Prostate gland (tissue), 2 donors: ENCODE measurements around the gene SIGLECL1. TPM values are rescaled to one million over a fixed set of nuclear protein-coding genes. Genes with fewer than 3 reads are reported as not detected.

Source experiments
- DNase-seq: peaks from one replicate; pipeline ENCODE4 v3.0.0-alpha.2; 2019; ENCODE audit warnings: low spot score
- H3K27ac ChIP-seq, 2 donors: fragments of 200-600 bp; sonication (generic); 2 replicates each; pipeline ENCODE4 v1.5.1; 2017 to 2019
- H3K27me3 ChIP-seq: fragments of 200-600 bp; sonication (generic); replicated peaks from 2 replicates; pipeline ENCODE4 v1.5.1; 2019; ENCODE audit not compliant: insufficient read depth
- H3K36me3 ChIP-seq, 2 donors: fragments of 200-600 bp; sonication (generic); 1 replicate in 1 of 2; 2 replicates in 1 of 2; pipeline versions ENCODE4 v1.5.1 to v1.8.1; 2017 to 2019
- H3K4me1 ChIP-seq: fragments of 200-600 bp; sonication (generic); replicated peaks from 2 replicates; pipeline ENCODE4 v1.5.1; 2019
- H3K4me3 ChIP-seq, 2 donors: fragments of 200-600 bp; sonication (generic); 2 replicates each; pipeline ENCODE4 v1.5.1; 2017 to 2019
- H3K9me3 ChIP-seq: fragments of 200-600 bp; sonication (generic); 2 replicates; pipeline ENCODE4 v1.5.1; 2017
- CTCF ChIP-seq, 4 experiments: fragments of 200-600 bp in 2 of 4; fragments of 450-650 bp in 2 of 4; sonication (generic) in 2 of 4; IDR thresholded peaks; 1 replicate in 3 of 4; 2 replicates in 1 of 4; pipeline ENCODE4 v1.5.1; 2016 to 2019; ENCODE audit warnings: antibody characterized with exemption in 4 of 4, mild to moderate bottlenecking in 2 of 4, moderate library complexity in 2 of 4
- POLR2A ChIP-seq: fragments of 450-650 bp; IDR thresholded peaks from one replicate; pipeline ENCODE4 v1.6.1; 2016; ENCODE audit warnings: antibody characterized with exemption, mild to moderate bottlenecking
- POLR2AphosphoS5 ChIP-seq: sonication (generic); formaldehyde crosslinking; IDR thresholded peaks from one replicate; pipeline ENCODE4 v1.6.1; 2017; ENCODE audit warnings: antibody characterized with exemption
- WGBS: methylation state at CpG from one replicate; pipeline ENCODE4 v1.1.5; 2018; 5-methylcytosine and 5-hydroxymethylcytosine counted together
- intact Hi-C: fragments of 100-400 bp; cut with DNase I; formaldehyde crosslinking; loops from one replicate; pipeline ENCODE4 v1.14.2; 2022
- total RNA-seq, 2 donors: library from RNA; depleted of rRNA; stranded (reverse); fragments of >200 nt; gene quantifications; one replicate each; pipeline ENCODE4 v1.1.0, GENCODE V29; 2016

Gene SIGLECL1
- total RNA-seq, 2 donors from 2014 or later, result 1.6 TPM; not detected in 1

GRCh38 chr19:51251468-51251820 lies 564 bp downstream of the SIGLECL1 start:
- intact Hi-C loops, result no loop called here
- H3K27ac ChIP-seq, result no peak overlapping the region
- no peaks in the 10 kb centered on the region for H3K36me3 ChIP-seq
- WGBS, result 87% methylated on average over 9 of the region's 9 CpGs
- no peaks in the 10 kb centered on the region for H3K27me3 ChIP-seq
- no peaks in the 10 kb centered on the region for H3K4me1 ChIP-seq
- H3K4me3 ChIP-seq, result no peak overlapping the region
- TF ChIP-seq POLR2AphosphoS5 (no peak), POLR2A (no peak), CTCF (IDR thresholded peaks at IDR 0.05) (no peak)
- no peaks in the 10 kb centered on the region for H3K9me3 ChIP-seq
- DNase-seq, result no peak

- no peaks in the 10 kb centered on the region for H3K4me1 ChIP-seq
- TF ChIP-seq POLR2A, result no peak
- H3K4me3 ChIP-seq, result no peak overlapping the region
- intact Hi-C loops, result no loop called here
- 58% methylated on average over 9 of the region's 9 CpGs for WGBS
- DNase-seq, result no peak
- no peaks in the 10 kb centered on the region for H3K27me3 ChIP-seq
- H3K36me3 ChIP-seq, result no peaks in the 10 kb centered on the region
- H3K9me3 ChIP-seq, result no peaks in the 10 kb centered on the region
- no peak overlapping the region for H3K27ac ChIP-seq
Observed at GRCh38 chr19:51252306-51253079, 1.6 kb downstream of the SIGLECL1 start.

GRCh38 chr19:51253088-51253806 lies 2.4 kb downstream of the SIGLECL1 start:
- Histone ChIP-seq H3K27me3 (no peaks in the 10 kb centered on the region), H3K4me1 (no peaks in the 10 kb centered on the region), H3K36me3 (no peaks in the 10 kb centered on the region), H3K9me3 (no peaks in the 10 kb centered on the region), H3K4me3 (no peak overlapping the region), H3K27ac (no peak overlapping the region)
- DNase-seq, result no peak
- intact Hi-C loops, result no loop called here
- WGBS, result 85% methylated on average over 1 of the region's 1 CpG
- no peak for TF ChIP-seq POLR2A
- no peak for TF ChIP-seq CTCF (IDR thresholded peaks at IDR 0.05)
- TF ChIP-seq POLR2AphosphoS5, result no peak

GRCh38 chr19:51256155-51256625 lies 5.3 kb downstream of the SIGLECL1 start:
- Histone ChIP-seq H3K9me3 (no peaks in the 10 kb centered on the region), H3K4me3 (no peak overlapping the region), H3K27me3 (no peaks in the 10 kb centered on the region), H3K27ac (no peak overlapping the region), H3K4me1 (no peaks in the 10 kb centered on the region), H3K36me3 (no peaks in the 10 kb centered on the region)
- intact Hi-C loops, result no loop called here
- DNase-seq, result no peak
- WGBS, result 43% methylated on average over 2 of the region's 2 CpGs
- no peak for TF ChIP-seq POLR2A
- no peak for TF ChIP-seq POLR2AphosphoS5
- no peak for TF ChIP-seq CTCF (IDR thresholded peaks at IDR 0.05)

GRCh38 chr19:51257471-51257870 lies 6.6 kb downstream of the SIGLECL1 start:
- no peaks in the 10 kb centered on the region for H3K27me3 ChIP-seq
- H3K27ac ChIP-seq, result no peak overlapping the region
- TF ChIP-seq CTCF (IDR thresholded peaks at IDR 0.05) (no peak), POLR2A (no peak), POLR2AphosphoS5 (no peak)
- intact Hi-C loops, result no loop called here
- no peak overlapping the region for H3K4me3 ChIP-seq
- H3K4me1 ChIP-seq, result no peaks in the 10 kb centered on the region
- no peaks in the 10 kb centered on the region for H3K36me3 ChIP-seq
- no peak for DNase-seq
- 72% methylated on average over 2 of the region's 2 CpGs for WGBS
- no peaks in the 10 kb centered on the region for H3K9me3 ChIP-seq
